BJ (cell line): Measurements from ENCODE around the gene DHRSX. TPM values are rescaled to one million over a fixed set of nuclear protein-coding genes. Genes with fewer than 3 reads are reported as not detected.

ENCODE experiments used
- CTCF ChIA-PET: fragments of 350-600 bp; formaldehyde crosslinking; extraction: SDS; loops from one replicate; lab custom pipeline; 2021; ENCODE audit warnings: antibody characterized with exemption, inconsistent platforms; lab: Yijun Ruan, JAX
- POLR2A ChIA-PET: fragments of 300-600 bp; sonication (Branson Sonifier 250); formaldehyde crosslinking; extraction: SDS; loops from one replicate; lab custom pipeline; 2021; ENCODE audit warnings: antibody characterized with exemption; lab: Charles Lee
- DNase-seq: peaks from one replicate; pipeline ENCODE4 v3.0.0-alpha.2; 2011; ENCODE audit warnings: low read depth
- H3K27me3 ChIP-seq: 2 replicates; pipeline ENCODE4 v1.6.0; 2011; ENCODE audit warnings: low read length; ENCODE audit not compliant: control insufficient read depth, insufficient read depth
- H3K36me3 ChIP-seq: 2 replicates; pipeline ENCODE4 v1.5.1; 2011; ENCODE audit warnings: low read length; ENCODE audit not compliant: control insufficient read depth, insufficient read depth
- H3K4me3 ChIP-seq: 2 replicates; pipeline ENCODE4 v1.5.1; 2011; ENCODE audit warnings: low read depth, mild to moderate bottlenecking, control low read depth, low read length
- polyA plus RNA-seq: library from polyadenylated mRNA; depleted of rRNA; stranded (reverse); fragments of >200 nt; gene quantifications from 2 replicates; pipeline ENCODE4 v1.2.3, GENCODE V29; 2011
- TF ChIP-seq, protein P1 (sequence below): IDR thresholded peaks from 2 replicates; pipeline ENCODE4 v1.5.1; 2011; ENCODE audit warnings: low read depth, mild to moderate bottlenecking, control low read depth, inconsistent platforms, low read length, moderate library complexity; ENCODE audit not compliant: insufficient read depth

Gene DHRSX
- polyA plus RNA-seq, 1 experiment = 66.2 TPM

DNA sequence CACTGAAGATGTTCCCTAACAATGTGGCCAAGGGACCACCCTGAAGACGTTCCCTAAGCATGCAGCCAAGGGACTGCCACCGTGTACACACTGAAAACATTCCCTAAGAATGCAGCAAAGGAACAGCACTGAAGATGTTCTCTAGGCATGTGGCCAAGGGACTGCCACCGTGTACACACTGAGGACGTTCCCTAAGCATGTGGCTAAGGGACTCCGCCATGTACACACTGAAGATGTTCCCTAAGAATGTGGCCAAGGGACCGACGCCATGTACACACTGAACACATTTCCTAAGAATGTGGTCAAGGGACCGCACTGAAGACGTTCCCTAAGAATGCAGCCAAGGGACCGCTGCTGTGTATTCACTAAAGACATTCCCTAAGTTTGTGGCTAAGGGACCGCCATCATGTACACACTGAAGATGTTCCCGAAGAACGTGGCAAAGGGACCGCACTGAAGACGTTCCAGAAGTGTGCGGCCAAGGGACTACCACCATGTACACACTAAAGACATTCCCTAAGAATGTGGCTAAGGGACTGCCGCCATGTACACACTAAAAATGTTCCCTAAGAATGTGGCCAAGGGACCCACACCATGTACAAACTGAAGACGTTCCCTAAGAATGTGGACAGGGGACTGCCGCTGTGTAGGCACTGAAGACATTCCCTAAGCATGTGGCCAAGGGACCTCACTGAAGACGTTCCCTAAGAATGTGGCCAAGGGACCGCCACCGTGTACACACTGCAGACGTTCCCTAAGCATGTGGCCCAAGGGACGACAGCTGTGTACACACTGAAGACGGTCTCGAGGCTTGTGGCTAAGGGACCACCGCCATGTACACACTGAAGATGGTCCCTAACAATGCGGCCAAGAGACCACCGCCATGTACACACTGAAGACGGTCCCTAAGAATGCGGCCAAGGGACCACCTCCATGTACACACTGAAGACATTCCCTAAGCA, 54.8 kb downstream of the DHRSX start:
- DNase-seq = no peak
- TF ChIP-seq, protein P1, sequence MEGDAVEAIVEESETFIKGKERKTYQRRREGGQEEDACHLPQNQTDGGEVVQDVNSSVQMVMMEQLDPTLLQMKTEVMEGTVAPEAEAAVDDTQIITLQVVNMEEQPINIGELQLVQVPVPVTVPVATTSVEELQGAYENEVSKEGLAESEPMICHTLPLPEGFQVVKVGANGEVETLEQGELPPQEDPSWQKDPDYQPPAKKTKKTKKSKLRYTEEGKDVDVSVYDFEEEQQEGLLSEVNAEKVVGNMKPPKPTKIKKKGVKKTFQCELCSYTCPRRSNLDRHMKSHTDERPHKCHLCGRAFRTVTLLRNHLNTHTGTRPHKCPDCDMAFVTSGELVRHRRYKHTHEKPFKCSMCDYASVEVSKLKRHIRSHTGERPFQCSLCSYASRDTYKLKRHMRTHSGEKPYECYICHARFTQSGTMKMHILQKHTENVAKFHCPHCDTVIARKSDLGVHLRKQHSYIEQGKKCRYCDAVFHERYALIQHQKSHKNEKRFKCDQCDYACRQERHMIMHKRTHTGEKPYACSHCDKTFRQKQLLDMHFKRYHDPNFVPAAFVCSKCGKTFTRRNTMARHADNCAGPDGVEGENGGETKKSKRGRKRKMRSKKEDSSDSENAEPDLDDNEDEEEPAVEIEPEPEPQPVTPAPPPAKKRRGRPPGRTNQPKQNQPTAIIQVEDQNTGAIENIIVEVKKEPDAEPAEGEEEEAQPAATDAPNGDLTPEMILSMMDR = no peak
- Histone ChIP-seq H3K4me3 (no peak overlapping the region), H3K27me3 (no peaks in the 10 kb centered on the region), H3K36me3 (no peaks in the 10 kb centered on the region; the same call in 1 of the 2 replicates)
- POLR2A ChIA-PET = no interaction called here
- CTCF ChIA-PET = no interaction called here

DNA sequence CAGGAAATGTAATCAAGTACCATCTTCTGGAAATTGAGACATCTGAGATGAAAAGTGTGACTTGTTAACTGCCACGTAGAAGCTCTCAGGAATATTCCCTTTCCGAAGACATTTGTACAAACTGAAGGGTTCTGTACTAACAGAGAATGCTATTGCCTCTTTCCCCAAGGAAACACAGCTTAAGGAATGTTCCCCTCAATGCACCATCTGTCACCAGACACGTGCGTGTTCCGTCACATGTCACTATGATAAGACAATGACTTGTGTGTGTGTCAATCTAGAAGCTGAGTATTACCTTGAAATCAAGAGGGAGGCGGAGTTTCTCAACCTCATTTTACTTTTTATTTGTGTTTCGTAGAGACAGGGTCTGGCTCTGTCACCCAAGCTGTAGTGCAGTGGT, 58.1 kb downstream of the DHRSX start:
- TF ChIP-seq, protein P1 = no peak
- ChIA-PET POLR2A (no interaction called here), CTCF (no interaction called here)
- no peaks in the 10 kb centered on the region for H3K27me3 ChIP-seq
- no peak for DNase-seq
- no peak overlapping the region for H3K4me3 ChIP-seq
- no peaks in the 10 kb centered on the region; the same call in 1 of the 2 replicates for H3K36me3 ChIP-seq

DNA sequence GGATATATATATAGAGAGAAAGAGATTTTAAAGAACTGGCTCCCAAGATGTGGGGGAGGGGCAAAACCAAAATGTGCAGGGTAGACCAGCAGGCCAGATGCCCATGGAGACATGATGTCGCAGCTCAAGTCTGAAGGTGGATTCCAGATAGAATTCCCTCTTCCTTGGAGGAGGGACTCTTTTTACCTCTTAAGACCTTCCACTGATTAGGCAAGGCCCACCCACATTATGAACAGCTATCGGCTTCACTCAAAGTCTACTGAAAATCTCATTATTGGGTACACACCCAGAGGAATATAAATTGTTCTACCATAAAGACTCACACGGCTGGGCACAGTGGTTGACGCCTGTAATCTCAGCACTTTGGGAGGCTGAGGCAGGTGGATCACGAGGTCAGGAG, 59.3 kb downstream of the DHRSX start:
- POLR2A ChIA-PET = no interaction called here
- H3K27me3 ChIP-seq = no peaks in the 10 kb centered on the region
- no peaks in the 10 kb centered on the region; the same call in 1 of the 2 replicates for H3K36me3 ChIP-seq
- CTCF ChIA-PET = no interaction called here
- H3K4me3 ChIP-seq = no peak overlapping the region
- TF ChIP-seq, protein P1 = no peak
- DNase-seq = no peak

DNA sequence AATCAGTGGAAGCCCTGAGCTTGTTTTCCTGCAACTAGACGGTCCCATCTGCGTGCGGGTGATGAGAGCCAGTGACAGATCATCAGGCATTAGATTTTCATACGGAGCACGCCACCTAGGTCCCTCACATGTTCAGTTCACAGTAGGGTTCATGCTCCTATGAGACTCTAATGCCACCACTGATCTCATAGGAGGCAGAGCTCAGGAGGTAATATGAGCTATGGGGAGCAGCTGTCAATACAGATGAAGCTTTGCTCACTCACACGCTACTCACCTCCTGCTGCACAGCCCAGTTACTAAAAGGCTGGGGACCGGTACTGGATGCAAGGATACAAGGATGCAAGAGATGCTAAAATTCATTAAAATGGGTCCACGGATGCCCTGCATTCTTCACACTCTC, 61.2 kb downstream of the DHRSX start:
- H3K27me3 ChIP-seq = no peaks in the 10 kb centered on the region
- CTCF ChIA-PET = no interaction called here
- no peaks in the 10 kb centered on the region for H3K36me3 ChIP-seq
- TF ChIP-seq, protein P1 = no peak
- POLR2A ChIA-PET = no interaction called here
- no peak for DNase-seq
- H3K4me3 ChIP-seq = no peak overlapping the region

DNA sequence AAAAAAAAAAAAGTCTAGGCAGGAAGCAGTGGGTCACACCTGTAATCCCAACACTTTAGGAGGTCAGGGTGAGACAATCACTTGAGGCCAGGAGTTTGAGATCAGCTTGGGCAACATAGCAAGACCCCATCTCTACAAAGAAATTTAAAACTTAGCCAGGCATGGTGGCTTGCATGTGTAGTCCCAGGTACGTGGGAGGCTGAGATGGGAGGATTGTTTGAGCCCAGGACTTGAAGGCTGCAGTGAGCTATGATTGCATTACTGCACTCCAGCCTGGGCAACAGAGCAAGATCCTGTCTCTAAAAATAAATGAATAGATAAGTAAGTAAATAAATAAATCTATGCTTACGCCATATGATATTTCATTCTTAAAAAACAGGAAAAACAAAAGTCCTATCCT, 65.3 kb downstream of the DHRSX start:
- Histone ChIP-seq H3K27me3 (no peaks in the 10 kb centered on the region), H3K4me3 (no peak overlapping the region), H3K36me3 (peaks cover under 1% of the 10 kb centered on the region; the same call in 1 of the 2 replicates)
- no peak for DNase-seq
- TF ChIP-seq, protein P1 = no peak
- ChIA-PET POLR2A (no interaction called here), CTCF (no interaction called here)
